Activated T-helper 17 cell treated with anti-CD3 and anti-CD28 coated beads, Interleukin-2, amount 50 U/mL, for 72 hours (primary cell): Measurements from ENCODE around the gene FAIM2. TPM values are rescaled to one million over a fixed set of nuclear protein-coding genes. Genes with fewer than 3 reads are reported as not detected.
A peak's percentile ranks its signal among the peaks of the same experiment; 100 is the strongest.

Experiments
- ATAC-seq: fragments of 150-1000 bp; cut with Tn5 transposase; replicated peaks from 2 replicates; pipeline ENCODE4 v1.10.0; 2021; ENCODE audit warnings: mild to moderate bottlenecking, moderate library complexity
- H3K27ac Mint-ChIP-seq: one replicate; pipeline ENCODE4 v1.8.0; 2022; ENCODE audit warnings: mixed read lengths
- H3K27me3 Mint-ChIP-seq: one replicate; pipeline ENCODE4 v1.8.0; 2022; ENCODE audit warnings: mixed read lengths
- H3K36me3 Mint-ChIP-seq: one replicate; pipeline ENCODE4 v1.8.0; 2022; ENCODE audit warnings: low read depth, mild to moderate bottlenecking, mixed read lengths
- H3K4me1 Mint-ChIP-seq: one replicate; pipeline ENCODE4 v1.8.0; 2022; ENCODE audit warnings: mixed read lengths
- H3K4me3 Mint-ChIP-seq: one replicate; pipeline ENCODE4 v1.8.0; 2022; ENCODE audit warnings: mild to moderate bottlenecking, mixed read lengths
- H3K9me3 Mint-ChIP-seq: one replicate; pipeline ENCODE4 v1.8.0; 2022; ENCODE audit warnings: mixed read lengths
- total RNA-seq, 2 donors: library from RNA; stranded (reverse); gene quantifications; one replicate each; pipeline ENCODE4 v1.2.3, GENCODE V29; 2022

The FAIM2 gene
- total RNA-seq, 2 donors from 2014 or later = 0.73 to 1.6 TPM

GRCh38 chr12:49819786-49820185 is 83.9 kb downstream of the FAIM2 start:
- H3K4me1 Mint-ChIP-seq = peaks cover 5% of the 10 kb centered on the region
- no peaks in the 10 kb centered on the region for H3K36me3 Mint-ChIP-seq
- H3K27ac Mint-ChIP-seq = peak overlapping the region; percentile 29
- H3K4me3 Mint-ChIP-seq = no peak overlapping the region
- ATAC-seq = no peak
- no peaks in the 10 kb centered on the region for H3K9me3 Mint-ChIP-seq
- H3K27me3 Mint-ChIP-seq = no peaks in the 10 kb centered on the region

- Mint-ChIP-seq H3K27ac (no peak overlapping the region), H3K36me3 (no peaks in the 10 kb centered on the region)
- ATAC-seq = no peak
Measured at GRCh38 chr12:49818241-49818895, 85.3 kb downstream of the FAIM2 start.

More at GRCh38 chr12:49818241-49818895, 85.3 kb downstream of the FAIM2 start:
- Mint-ChIP-seq H3K27me3 (no peaks in the 10 kb centered on the region), H3K4me3 (no peak overlapping the region), H3K4me1 (peaks cover 5% of the 10 kb centered on the region), H3K9me3 (no peaks in the 10 kb centered on the region)

Other genes starting within 250 kb of the FAIM2 start
- 10 to 100 TPM; 19.9 to 33.8 TPM for gene FMNL3, start 196.5 kb downstream of the FAIM2 start, total RNA-seq
- 100 to 1,000 TPM; 407 to 411 TPM for gene TMBIM6, start 162.3 kb downstream of the FAIM2 start, total RNA-seq
- gene NCKAP5L, start 75.5 kb downstream of the FAIM2 start, total RNA-seq = 1 to 10 TPM; 1.2 to 2.4 TPM
- 1 to 10 TPM; 3.4 to 5.1 TPM for gene BCDIN3D, start 60.8 kb downstream of the FAIM2 start, total RNA-seq
- gene AQP2, start 46.8 kb upstream of the FAIM2 start, total RNA-seq = not detected
- gene AQP5, start 58.0 kb upstream of the FAIM2 start, total RNA-seq = not detected
- gene AQP6, start 69.0 kb upstream of the FAIM2 start, total RNA-seq = not detected
- 100 to 1,000 TPM; 132 to 145 TPM for gene RACGAP1, start 121.6 kb upstream of the FAIM2 start, total RNA-seq
- 1 to 10 TPM in 1 of 2 donors, under 1 TPM in 1; 0.53 to 1.4 TPM for gene ASIC1, start 153.7 kb upstream of the FAIM2 start, total RNA-seq
- 10 to 100 TPM; 29.4 to 57.3 TPM for gene SMARCD1, start 181.4 kb upstream of the FAIM2 start, total RNA-seq
- under 1 TPM in 1 of 2 donors, not detected in 1; 0.35 TPM for gene GPD1, start 200.1 kb upstream of the FAIM2 start, total RNA-seq
- 10 to 100 TPM; 29.8 to 55.5 TPM for gene COX14, start 208.3 kb upstream of the FAIM2 start, total RNA-seq